Omental fat pad (tissue), 4 donors: ENCODE measurements around the gene MPST. TPM values are rescaled to one million over a fixed set of nuclear protein-coding genes. Genes with fewer than 3 reads are reported as not detected.
A peak's percentile ranks its signal among the peaks of the same experiment; 100 is the strongest.

Experiments
- ATAC-seq: fragments of 150-250 bp; one replicate; pipeline ENCODE4 v1.9.1; 2016; ENCODE audit warnings: mild to moderate bottlenecking, moderate library complexity; ENCODE audit not compliant: low FRiP score
- DNase-seq: peaks from one replicate; pipeline ENCODE4 v3.0.0-alpha.2; 2019; ENCODE audit warnings: low spot score
- total RNA-seq, 4 donors: library from RNA; depleted of rRNA; stranded (reverse); fragments of >200 nt; gene quantifications; one replicate each; pipeline ENCODE4 v1.1.0, GENCODE V29; 2016
- TF ChIP-seq, protein P1 (sequence below), 3 donors: fragments of 450-650 bp; IDR thresholded peaks; one replicate each; pipeline ENCODE4 v1.5.1; 2016 to 2017; ENCODE audit warnings: antibody characterized with exemption in 3 of 3, mild to moderate bottlenecking in 3 of 3, moderate library complexity in 2 of 3

The MPST gene
- total RNA-seq: 100 to 1,000 TPM in 3 of 4 donors, 10 to 100 TPM in 1; 73.9 to 193 (median 145) TPM

DNA sequence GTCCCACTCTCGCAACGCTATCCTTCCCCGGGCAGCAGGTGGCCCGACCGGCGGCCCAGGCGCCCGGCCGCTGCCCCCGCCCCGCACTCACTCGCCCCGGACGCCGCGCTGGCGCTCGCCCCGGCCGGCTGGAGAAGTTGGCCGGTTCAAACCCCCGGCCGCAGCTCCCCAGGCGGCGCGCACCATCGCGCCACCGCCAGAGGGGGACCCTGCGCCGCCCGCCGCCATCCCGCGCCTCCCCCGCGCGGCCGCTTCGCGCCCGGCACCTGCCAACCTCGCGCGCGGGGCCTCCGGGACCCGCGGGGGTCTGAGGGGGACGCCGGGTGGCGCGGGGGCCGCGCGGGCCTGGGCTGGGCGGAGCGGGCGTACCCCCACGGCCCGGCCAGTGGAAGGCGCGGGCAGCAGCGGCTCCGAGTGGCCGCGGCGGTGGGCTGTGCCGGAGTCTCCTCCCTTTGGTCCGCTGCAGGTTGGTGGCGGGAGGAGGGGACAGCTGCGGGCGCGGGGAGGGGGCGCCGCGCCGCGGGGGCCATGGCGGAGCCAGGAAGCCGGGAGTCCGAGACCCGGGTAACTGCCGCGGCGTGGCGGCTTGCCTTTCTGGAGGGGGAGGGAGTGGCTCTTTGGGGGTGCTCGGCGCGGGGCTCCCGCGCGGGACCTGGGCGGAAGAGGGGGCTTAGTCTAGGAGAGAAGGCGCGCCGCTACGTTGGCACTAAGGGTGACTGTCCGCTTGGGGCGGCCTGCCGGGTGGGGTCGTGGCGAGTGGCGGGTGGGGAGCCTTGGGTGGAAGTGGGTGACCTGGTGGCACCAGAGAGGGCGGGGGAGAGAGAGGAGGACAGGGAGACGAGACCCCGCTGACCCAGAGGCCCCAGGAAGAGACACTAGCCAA is at the start of gene MPST, which contains the start of gene TST:
Gene MPST (plus strand): TSS at position 434 of the 883 bp plus-strand sequence. CDS start 95 bp downstream, at position 529.
Gene TST (minus strand): TSS at position 139 of the 883 bp plus-strand sequence. CDS start 715 bp downstream, outside the sequence.
- DNase-seq (no peak), ATAC-seq (peak; percentile 84)
- TF ChIP-seq, protein P1, sequence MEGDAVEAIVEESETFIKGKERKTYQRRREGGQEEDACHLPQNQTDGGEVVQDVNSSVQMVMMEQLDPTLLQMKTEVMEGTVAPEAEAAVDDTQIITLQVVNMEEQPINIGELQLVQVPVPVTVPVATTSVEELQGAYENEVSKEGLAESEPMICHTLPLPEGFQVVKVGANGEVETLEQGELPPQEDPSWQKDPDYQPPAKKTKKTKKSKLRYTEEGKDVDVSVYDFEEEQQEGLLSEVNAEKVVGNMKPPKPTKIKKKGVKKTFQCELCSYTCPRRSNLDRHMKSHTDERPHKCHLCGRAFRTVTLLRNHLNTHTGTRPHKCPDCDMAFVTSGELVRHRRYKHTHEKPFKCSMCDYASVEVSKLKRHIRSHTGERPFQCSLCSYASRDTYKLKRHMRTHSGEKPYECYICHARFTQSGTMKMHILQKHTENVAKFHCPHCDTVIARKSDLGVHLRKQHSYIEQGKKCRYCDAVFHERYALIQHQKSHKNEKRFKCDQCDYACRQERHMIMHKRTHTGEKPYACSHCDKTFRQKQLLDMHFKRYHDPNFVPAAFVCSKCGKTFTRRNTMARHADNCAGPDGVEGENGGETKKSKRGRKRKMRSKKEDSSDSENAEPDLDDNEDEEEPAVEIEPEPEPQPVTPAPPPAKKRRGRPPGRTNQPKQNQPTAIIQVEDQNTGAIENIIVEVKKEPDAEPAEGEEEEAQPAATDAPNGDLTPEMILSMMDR (IDR thresholded peaks at IDR 0.05): peak in 1 of 3 donors; percentile 14

- no peak for DNase-seq
- no peak for ATAC-seq
- TF ChIP-seq, protein P1 (IDR thresholded peaks at IDR 0.05): no peak
Measured at GRCh38 chr22:36971341-36972125, 48.0 kb upstream of the MPST start.

GRCh38 chr22:36976606-36977005 is 42.9 kb upstream of the MPST start:
- ATAC-seq (no peak), DNase-seq (no peak)
- TF ChIP-seq, protein P1 (IDR thresholded peaks at IDR 0.05): no peak

DNA sequence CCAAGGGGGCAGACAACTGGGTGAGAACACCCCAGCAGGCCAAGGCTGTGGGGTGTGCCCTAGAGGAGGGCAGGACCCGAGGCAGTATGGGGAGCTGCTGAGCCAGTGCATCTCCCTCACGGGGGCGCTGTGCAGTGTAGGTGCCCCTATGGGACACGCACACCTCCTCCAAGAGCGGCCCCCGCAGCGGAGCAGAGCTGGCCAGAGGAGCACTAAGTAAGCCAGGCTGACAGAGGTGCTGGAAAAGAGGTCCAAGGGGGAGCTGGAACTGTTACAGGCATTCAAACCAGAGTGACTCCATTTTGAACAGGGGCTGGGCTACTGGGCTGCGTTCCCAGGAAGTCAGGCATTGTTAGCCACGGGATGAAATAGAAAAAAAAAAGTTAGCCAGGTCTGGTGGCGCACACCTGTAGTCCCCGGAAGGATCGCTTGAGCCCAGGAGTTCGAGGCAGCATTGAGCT is 42.1 kb upstream of the MPST start:
- ATAC-seq: peak; percentile 33
- DNase-seq: no peak
- TF ChIP-seq, protein P1 (IDR thresholded peaks at IDR 0.05): no peak

GRCh38 chr22:36977947-36978660 is 41.4 kb upstream of the MPST start:
- ATAC-seq: peak; percentile 87
- peak; percentile 84 for DNase-seq
- TF ChIP-seq, protein P1 (IDR thresholded peaks at IDR 0.05): peak in 2 of 3 donors; percentile 58 to 73
